A549 (cell line): ENCODE data around the gene RBM46. TPM values are rescaled to one million over a fixed set of nuclear protein-coding genes. Genes with fewer than 3 reads are reported as not detected.

ENCODE experiments used
- ATAC-seq, 2 experiments: fragments of 200-7000 bp in 1 of 2; fragments of >200 bp in 1 of 2; cut with Nextera tagmentation in 1 of 2; cut with Tn5 transposase in 1 of 2; 3 replicates each; pipeline versions ENCODE4 v1.8.0 to v1.9.1; 2018 to 2020; ENCODE audit warnings: mild to moderate bottlenecking in 1 of 2, moderate library complexity in 1 of 2
- CTCF ChIA-PET: fragments of 300-600 bp; sonication (Branson Sonifier 250); formaldehyde crosslinking; extraction: SDS; loops from one replicate; lab custom pipeline; 2021; ENCODE audit warnings: antibody characterized with exemption, inconsistent platforms; lab: Yijun Ruan, JAX
- POLR2A ChIA-PET: fragments of 350-600 bp; formaldehyde crosslinking; extraction: SDS; loops from one replicate; lab custom pipeline; 2021; ENCODE audit warnings: antibody characterized with exemption, inconsistent platforms; lab: Yijun Ruan, JAX
- DNase-seq, 2 experiments: peaks; one replicate each; pipeline versions ENCODE4 v3.0.0 to v3.0.0-alpha.2; 2011 to 2016; ENCODE audit warnings: low read depth in 1 of 2, low spot score in 1 of 2
- FAIRE-seq: peaks from 2 replicates; lab custom pipeline; 2011; peaks lifted over from hg19 to GRCh38; lab: Jason Lieb, UNC
- H3K27ac ChIP-seq, 2 experiments: fragments of >200 bp; sonication (Bioruptor Twin); formaldehyde crosslinking; 3 replicates each; pipeline ENCODE4 v1.5.1; 2016 to 2017
- H3K4me1 ChIP-seq: fragments of >200 bp; sonication (Bioruptor Twin); formaldehyde crosslinking; 3 replicates; pipeline ENCODE4 v1.6.1; 2016
- H3K4me2 ChIP-seq: fragments of >200 bp; sonication (Bioruptor Twin); formaldehyde crosslinking; 3 replicates; pipeline ENCODE4 v1.6.1; 2016
- H3K4me3 ChIP-seq: fragments of >200 bp; sonication (Bioruptor Twin); formaldehyde crosslinking; 3 replicates; pipeline ENCODE4 v1.5.1; 2016
- H3K9me3 ChIP-seq: fragments of >200 bp; sonication (Bioruptor Twin); formaldehyde crosslinking; 3 replicates; pipeline ENCODE4 v1.6.1; 2016
- ATOH8 ChIP-seq: fragments of 250-450 bp; sonication (Bioruptor Pico); IDR thresholded peaks from 2 replicates; pipeline ENCODE4 v1.5.0; 2020; ENCODE audit warnings: low read depth, mild to moderate bottlenecking, moderate library complexity
- EHF ChIP-seq: fragments of 250-450 bp; sonication (Bioruptor Pico); IDR thresholded peaks from 2 replicates; pipeline ENCODE4 v1.5.0; 2020; ENCODE audit warnings: mild to moderate bottlenecking
- ESRRA ChIP-seq: fragments of 150-350 bp; IDR thresholded peaks from 2 replicates; pipeline ENCODE4 v1.6.1; 2014; ENCODE audit warnings: mild to moderate bottlenecking, low read length, borderline replicate concordance
- FOSB ChIP-seq: fragments of 250-450 bp; sonication (Bioruptor Pico); IDR thresholded peaks from 2 replicates; pipeline ENCODE4 v1.5.0; 2020; ENCODE audit warnings: mild to moderate bottlenecking, moderate library complexity
- FOSL2 ChIP-seq, 2 experiments: fragments of 450-650 bp in 1 of 2; fragments of >200 bp in 1 of 2; sonication (Bioruptor Twin) in 1 of 2; formaldehyde crosslinking; IDR thresholded peaks; 2 replicates each; pipeline versions ENCODE4 v1.5.0 to v1.6.1; 2016 to 2020; ENCODE audit warnings: mild to moderate bottlenecking in 1 of 2, moderate library complexity in 1 of 2
- HDAC2 ChIP-seq: fragments of 200-600 bp; sonication (generic); IDR thresholded peaks from 2 replicates; pipeline ENCODE4 v1.6.1; 2016
- HEYL ChIP-seq: fragments of 250-450 bp; sonication (Bioruptor Pico); IDR thresholded peaks from 2 replicates; pipeline ENCODE4 v1.8.0; 2021; ENCODE audit warnings: mild to moderate bottlenecking, moderate library complexity
- HMGXB4 ChIP-seq: fragments of 250-450 bp; sonication (Bioruptor Pico); IDR thresholded peaks from 2 replicates; pipeline ENCODE4 v1.5.0; 2021; ENCODE audit warnings: mild to moderate bottlenecking, moderate library complexity, borderline replicate concordance
- HOXB13 ChIP-seq: fragments of 250-450 bp; sonication (Bioruptor Pico); IDR thresholded peaks from 2 replicates; pipeline ENCODE4 v1.5.0; 2020; ENCODE audit warnings: low read depth, mild to moderate bottlenecking, moderate library complexity
- HOXB5 ChIP-seq: fragments of 250-450 bp; sonication (Bioruptor Pico); IDR thresholded peaks from 2 replicates; pipeline ENCODE4 v1.5.0; 2020; ENCODE audit warnings: mild to moderate bottlenecking, moderate library complexity
- MAX ChIP-seq: IDR thresholded peaks from 2 replicates; pipeline ENCODE4 v1.6.1; 2012
- MAZ ChIP-seq: fragments of 150-350 bp; IDR thresholded peaks from 2 replicates; pipeline ENCODE4 v1.6.1; 2014; ENCODE audit warnings: antibody characterized with exemption, low read depth, low read length, borderline replicate concordance
- MYC ChIP-seq: IDR thresholded peaks from 2 replicates; pipeline ENCODE4 v1.6.1; 2012; ENCODE audit warnings: mild to moderate bottlenecking, inconsistent platforms, low read length, improper control_type of control experiment, borderline replicate concordance
- POLR2A ChIP-seq: IDR thresholded peaks from 2 replicates; pipeline ENCODE4 v1.6.1; 2012; ENCODE audit warnings: mild to moderate bottlenecking, low read length
- POLR2AphosphoS2 ChIP-seq: conservative IDR thresholded peaks from 2 replicates; pipeline ENCODE4 v1.6.1; 2012; ENCODE audit warnings: low read length, improper control_type of control experiment, inconsistent platforms
- RAD21 ChIP-seq, 2 experiments: fragments of >200 bp in 1 of 2; sonication (Bioruptor Twin) in 1 of 2; formaldehyde crosslinking in 1 of 2; IDR thresholded peaks in 1 of 2; conservative IDR thresholded peaks in 1 of 2; 2 replicates in 1 of 2; 3 replicates in 1 of 2; pipeline ENCODE4 v1.6.1; 2012 to 2018; ENCODE audit warnings: inconsistent platforms in 1 of 2
- REST ChIP-seq: fragments of 200-600 bp; sonication (generic); IDR thresholded peaks from 2 replicates; pipeline ENCODE4 v1.6.1; 2016; ENCODE audit warnings: antibody characterized with exemption, mild to moderate bottlenecking, moderate library complexity
- RNF2 ChIP-seq: fragments of 200-600 bp; sonication (generic); IDR thresholded peaks from 2 replicates; pipeline ENCODE4 v1.6.1; 2016; ENCODE audit warnings: low read depth, mild to moderate bottlenecking, antibody characterized with exemption, moderate library complexity, borderline replicate concordance
- USF2 ChIP-seq: fragments of 450-650 bp; IDR thresholded peaks from 2 replicates; pipeline ENCODE4 v1.6.1; 2014; ENCODE audit warnings: antibody characterized with exemption
- ZC3H11A ChIP-seq: fragments of 450-650 bp; IDR thresholded peaks from 2 replicates; pipeline ENCODE4 v1.6.1; 2014; ENCODE audit warnings: antibody characterized with exemption, mild to moderate bottlenecking
- ZFP36 ChIP-seq: fragments of 450-650 bp; IDR thresholded peaks from 2 replicates; pipeline ENCODE4 v1.6.1; 2014; ENCODE audit warnings: borderline replicate concordance; ENCODE audit not compliant: partially characterized antibody
- WGBS: methylation state at CpG from one replicate; pipeline ENCODE4 v1.1.6; 2017; ENCODE audit errors: missing lambda C conversion rate; 5-methylcytosine and 5-hydroxymethylcytosine counted together
- polyA minus RNA-seq: library from RNA; depleted of rRNA, polyadenylated mRNA; stranded (reverse); fragments of >200 nt; gene quantifications from 2 replicates; pipeline ENCODE4 v1.2.3, GENCODE V29; 2011; rRNA and poly(A)+ RNA removed
- polyA plus RNA-seq, 4 experiments: library from polyadenylated mRNA; depleted of rRNA in 3 of 4; stranded (reverse); fragments of >200 nt; fragmentation: RNase III in 1 of 4; extraction: RNeasy Plus Mini Kit Qiagen cat#74134 plus additional on column Dnase treatment in 1 of 4; gene quantifications; 2 replicates in 3 of 4; 3 replicates in 1 of 4; pipeline ENCODE4 v1.2.3, GENCODE V29; 2011 to 2017

Gene RBM46
- polyA plus RNA-seq (2011; rRNA removed) (not detected in 2 replicates), polyA plus RNA-seq (2017; fragmentation: RNase III; extraction: RNeasy Plus Mini Kit Qiagen cat#74134 plus additional on column Dnase treatment) (not detected in 3 replicates), polyA minus RNA-seq (not detected in 2 replicates)
- not detected in 2 replicates for polyA plus RNA-seq (2012; cell fraction: cytosol; rRNA removed)
- not detected in 2 replicates for polyA plus RNA-seq (2012; cell fraction: nucleus; rRNA removed)

- no peak within 1 kb of the TSS for H3K27ac ChIP-seq
- no peak for FAIRE-seq
- TF ChIP-seq HOXB13 = no peak
- no peak for TF ChIP-seq MAX
- no peak for TF ChIP-seq RAD21 (conservative IDR thresholded peaks at IDR 0.05 in 1 of 2, IDR thresholded peaks at IDR 0.05 in 1 of 2)
- TF ChIP-seq EHF (CRISPR knock-in tag) = no peak
- no peak for TF ChIP-seq HDAC2
- no peak for TF ChIP-seq FOSL2 (IDR thresholded peaks at IDR 0.05)
- TF ChIP-seq FOSL2 (CRISPR knock-in tag; IDR thresholded peaks at IDR 0.05) = no peak
- TF ChIP-seq ESRRA = no peak
- no peak within 1 kb of the TSS for H3K4me3 ChIP-seq
- ChIA-PET CTCF (interaction anchor here (0.9 to 1.2 kb wide), 3 partner anchors 12 to 229 kb away, joined by 3 read pairs; no protein-coding TSS in a partner anchor), POLR2A (no interaction called here)
- no peak for DNase-seq
- no peak for ATAC-seq
- no peaks in the 10 kb centered on the region for H3K9me3 ChIP-seq
- 78% methylated on average over 45 of the region's 76 CpGs for WGBS
- no peaks in the 10 kb centered on the region for H3K4me1 ChIP-seq
- H3K4me2 ChIP-seq = no peak within 1 kb of the TSS
These were observed at the start of gene RBM46 for GRCh38 chr4:154781126-154781982. Gene RBM46, plus strand, starts transcription at chr4:154781272. Its CDS starts 15,481 bp downstream, at chr4:154796753.

- no peak for FAIRE-seq
- no peaks in the 10 kb centered on the region for H3K9me3 ChIP-seq
- no peak for TF ChIP-seq HOXB13
- no peak for ATAC-seq
- CTCF ChIA-PET = no interaction called here
- POLR2A ChIA-PET = no interaction called here
- H3K4me1 ChIP-seq = no peaks in the 10 kb centered on the region
- DNase-seq = no peak
- no peak overlapping the region for H3K4me3 ChIP-seq
- H3K4me2 ChIP-seq = no peak overlapping the region
- H3K27ac ChIP-seq = no peak overlapping the region
These were observed 49.3 kb upstream of the RBM46 start for GRCh38 chr4:154731756-154732155.

- H3K27ac ChIP-seq = no peak overlapping the region
- ATAC-seq (no peak), FAIRE-seq (no peak), DNase-seq (no peak)
- no peaks in the 10 kb centered on the region for H3K4me1 ChIP-seq
- no peak overlapping the region for H3K4me3 ChIP-seq
- no peak for TF ChIP-seq ATOH8 (CRISPR knock-in tag)
- no peak for TF ChIP-seq POLR2A
- TF ChIP-seq POLR2AphosphoS2 = no peak
- no peak for TF ChIP-seq RNF2
- no peak for TF ChIP-seq FOSB (CRISPR knock-in tag)
- no peak for TF ChIP-seq MAZ
- no peak for TF ChIP-seq HDAC2
- H3K4me2 ChIP-seq = no peak overlapping the region
- CTCF ChIA-PET = no interaction called here
- POLR2A ChIA-PET = no interaction called here
- no peaks in the 10 kb centered on the region for H3K9me3 ChIP-seq
- 31% methylated on average over 4 of the region's 4 CpGs for WGBS
These were observed 48.4 kb upstream of the RBM46 start for GRCh38 chr4:154732669-154733068.

- ChIA-PET POLR2A (no interaction called here), CTCF (no interaction called here)
- Histone ChIP-seq H3K4me3 (no peak overlapping the region), H3K27ac (no peak overlapping the region), H3K4me2 (no peak overlapping the region), H3K9me3 (no peaks in the 10 kb centered on the region), H3K4me1 (no peaks in the 10 kb centered on the region)
- ATAC-seq = no peak
- no peak for DNase-seq
- no peak for FAIRE-seq
- 50% methylated on average over 1 of the region's 1 CpG for WGBS
- TF ChIP-seq USF2 (no peak), HOXB5 (CRISPR knock-in tag) (no peak), REST (no peak), HOXB13 (no peak), ZFP36 (no peak), MYC (no peak), HMGXB4 (CRISPR knock-in tag) (no peak), HEYL (CRISPR knock-in tag) (no peak), ZC3H11A (no peak), RAD21 (conservative IDR thresholded peaks at IDR 0.05 in 1 of 2, IDR thresholded peaks at IDR 0.05 in 1 of 2) (no peak)
These were observed 44.3 kb upstream of the RBM46 start for GRCh38 chr4:154736770-154737169.
